Neuronal stem cell (in vitro differentiated cells): ENCODE measurements around the gene AP1B1.

Experiments used
- DNase-seq: peaks from one replicate; pipeline ENCODE4 v3.0.0-alpha.2; 2013; ENCODE audit warnings: low spot score
- H2AFZ ChIP-seq: one replicate; pipeline ENCODE4 v1.6.1; 2013; ENCODE audit warnings: mild to moderate bottlenecking, low read length, inconsistent platforms
- H2AK5ac ChIP-seq: 2 replicates; pipeline ENCODE4 v1.6.1; 2013; ENCODE audit warnings: low read depth, mild to moderate bottlenecking, inconsistent platforms, low read length, moderate library complexity, mixed read lengths
- H2BK120ac ChIP-seq: 2 replicates; pipeline ENCODE4 v1.6.1; 2013; ENCODE audit warnings: low read depth, mild to moderate bottlenecking, inconsistent platforms, low read length, moderate library complexity, mixed read lengths
- H2BK12ac ChIP-seq: one replicate; pipeline ENCODE4 v1.6.1; 2013; ENCODE audit warnings: low read length, inconsistent platforms
- H2BK15ac ChIP-seq: 2 replicates; pipeline ENCODE4 v1.6.1; 2013; ENCODE audit warnings: mild to moderate bottlenecking, low read length, inconsistent platforms, mixed read lengths
- H2BK5ac ChIP-seq: one replicate; pipeline ENCODE4 v1.6.1; 2013; ENCODE audit warnings: inconsistent platforms, mild to moderate bottlenecking, low read length, moderate library complexity
- H3K14ac ChIP-seq: one replicate; pipeline ENCODE4 v1.6.1; 2013; ENCODE audit warnings: low read length, inconsistent platforms
- H3K18ac ChIP-seq: 2 replicates; pipeline ENCODE4 v1.6.1; 2013; ENCODE audit warnings: low read length, inconsistent platforms
- H3K23ac ChIP-seq: 2 replicates; pipeline ENCODE4 v1.6.1; 2013; ENCODE audit warnings: low read depth, mild to moderate bottlenecking, mixed read lengths, low read length, inconsistent platforms; ENCODE audit not compliant: poor library complexity
- H3K27ac ChIP-seq: replicated peaks from 3 replicates; pipeline ENCODE4 v1.5.1; 2013; ENCODE audit warnings: low read length, inconsistent platforms
- H3K27me3 ChIP-seq, 3 experiments: 2 replicates each; pipeline ENCODE4 v1.6.1; 2013; ENCODE audit warnings: low read length in 3 of 3, mild to moderate bottlenecking in 2 of 3, inconsistent platforms in 1 of 3, low read depth in 1 of 3, mixed read lengths in 1 of 3, moderate library complexity in 1 of 3; ENCODE audit not compliant: control insufficient read depth in 3 of 3, insufficient read depth in 3 of 3
- H3K36me3 ChIP-seq, 2 donors: replicated peaks in 1 of 2; 2 replicates each; pipeline ENCODE4 v1.6.1; 2013; ENCODE audit warnings: low read length in 2 of 2; ENCODE audit not compliant: control insufficient read depth in 2 of 2, insufficient read depth in 2 of 2
- H3K4ac ChIP-seq: 2 replicates; pipeline ENCODE4 v1.6.1; 2013; ENCODE audit warnings: inconsistent platforms, mild to moderate bottlenecking, low read length, moderate library complexity
- H3K4me1 ChIP-seq, 2 donors: 1 replicate in 1 of 2; 2 replicates in 1 of 2; pipeline ENCODE4 v1.6.1; 2013; ENCODE audit warnings: low read length in 2 of 2, low read depth in 1 of 2; ENCODE audit not compliant: control insufficient read depth in 2 of 2, insufficient read depth in 1 of 2
- H3K4me2 ChIP-seq: one replicate; pipeline ENCODE4 v1.6.1; 2013; ENCODE audit warnings: mild to moderate bottlenecking, low read length, inconsistent platforms; ENCODE audit not compliant: insufficient read depth, poor library complexity, severe bottlenecking
- H3K4me3 ChIP-seq, 2 donors: 2 replicates each; pipeline ENCODE4 v1.5.1; 2013; ENCODE audit warnings: low read length in 2 of 2, mild to moderate bottlenecking in 2 of 2, inconsistent platforms in 1 of 2, moderate library complexity in 1 of 2
- H3K79me1 ChIP-seq: one replicate; pipeline ENCODE4 v1.6.1; 2013; ENCODE audit warnings: low read depth, mild to moderate bottlenecking, inconsistent platforms, low read length, moderate library complexity
- H3K9ac ChIP-seq: one replicate; pipeline ENCODE4 v1.6.1; 2013; ENCODE audit warnings: mild to moderate bottlenecking, low read depth, low read length, inconsistent platforms; ENCODE audit not compliant: poor library complexity
- H3K9me3 ChIP-seq, 2 donors: replicated peaks in 1 of 2; 2 replicates each; pipeline versions ENCODE3 to v1.6.1; 2013; ENCODE audit warnings: low read length in 2 of 2, mild to moderate bottlenecking in 2 of 2, inconsistent platforms in 1 of 2, low read depth in 1 of 2, mixed read lengths in 1 of 2, moderate library complexity in 1 of 2; ENCODE audit not compliant: control insufficient read depth in 2 of 2, insufficient read depth in 1 of 2
- H4K8ac ChIP-seq: one replicate; pipeline ENCODE4 v1.6.1; 2013; ENCODE audit warnings: low read depth, mild to moderate bottlenecking, inconsistent platforms, low read length, moderate library complexity
- H4K91ac ChIP-seq: one replicate; pipeline ENCODE4 v1.6.1; 2013; ENCODE audit warnings: low read length, low read depth, mild to moderate bottlenecking, inconsistent platforms; ENCODE audit not compliant: poor library complexity
- WGBS, 2 donors: extraction: QIAGEN DNeasy Blood & Tissue Kit; methylation state at CpG; one replicate each; pipeline ENCODE4 v1.1.7; 2013; ENCODE audit warnings: missing lambda C conversion rate in 2 of 2, mixed read lengths in 1 of 2; ENCODE audit not compliant: insufficient read length in 2 of 2, insufficient replicate concordance in 1 of 2; ENCODE audit errors: extremely low coverage in 2 of 2; 5-methylcytosine and 5-hydroxymethylcytosine counted together

Gene AP1B1

GRCh38 chr22:29338398-29338797 is 50.0 kb downstream of the AP1B1 start:
- no peak overlapping the region for H3K4me3 ChIP-seq
- no peak overlapping the region for H2BK12ac ChIP-seq
- no peak overlapping the region for H3K14ac ChIP-seq
- peaks cover 4% of the 10 kb centered on the region for H3K79me1 ChIP-seq
- H2BK5ac ChIP-seq, result no peak overlapping the region
- H3K4ac ChIP-seq, result no peak overlapping the region
- H3K9me3 ChIP-seq, result peaks cover 0 to 2% of the 10 kb centered on the region in 2 donors
- no peak overlapping the region for H3K9ac ChIP-seq
- DNase-seq, result no peak
- H3K36me3 ChIP-seq, result peaks cover 55 to 92% of the 10 kb centered on the region in 2 donors
- no peak overlapping the region for H2BK15ac ChIP-seq
- H4K8ac ChIP-seq, result no peak overlapping the region
- no peak overlapping the region for H2BK120ac ChIP-seq
- H3K4me2 ChIP-seq, result no peak overlapping the region
- H3K23ac ChIP-seq, result no peak overlapping the region
- WGBS, 2 donors, result no CpG with 5 or more reads among the region's 6 CpGs
- no peak overlapping the region for H4K91ac ChIP-seq
- H2AFZ ChIP-seq, result no peak overlapping the region
- H3K4me1 ChIP-seq, result peaks cover 0 to 3% of the 10 kb centered on the region in 2 donors
- no peaks in the 10 kb centered on the region for H3K27me3 ChIP-seq
- no peak overlapping the region for H3K18ac ChIP-seq
- H3K27ac ChIP-seq, result no peak overlapping the region
- no peak overlapping the region for H2AK5ac ChIP-seq

GRCh38 chr22:29337631-29338284 is 50.6 kb downstream of the AP1B1 start:
- Histone ChIP-seq H2BK12ac (no peak overlapping the region), H4K8ac (no peak overlapping the region), H2BK120ac (no peak overlapping the region), H3K79me1 (peaks cover 3% of the 10 kb centered on the region), H3K4me2 (no peak overlapping the region), H3K9me3 (peaks cover 0 to 2% of the 10 kb centered on the region in 2 donors), H3K4ac (no peak overlapping the region), H2BK15ac (no peak overlapping the region), H2BK5ac (no peak overlapping the region), H3K4me3 (no peak overlapping the region), H2AK5ac (no peak overlapping the region), H3K14ac (no peak overlapping the region), H3K4me1 (no peaks in the 10 kb centered on the region), H3K18ac (no peak overlapping the region), H3K27ac (no peak overlapping the region), H3K27me3 (no peaks in the 10 kb centered on the region), H3K9ac (no peak overlapping the region), H2AFZ (no peak overlapping the region), H4K91ac (no peak overlapping the region), H3K23ac (no peak overlapping the region), H3K36me3 (peaks cover 49 to 90% of the 10 kb centered on the region in 2 donors)
- no CpG with 5 or more reads among the region's 12 CpGs for WGBS, 2 donors
- no peak for DNase-seq

- no peak overlapping the region for H3K14ac ChIP-seq
- H4K8ac ChIP-seq, result peak overlapping the region; percentile 1
- H4K91ac ChIP-seq, result no peak overlapping the region
- no peaks in the 10 kb centered on the region for H3K27me3 ChIP-seq
- peaks cover 2% of the 10 kb centered on the region for H3K79me1 ChIP-seq
- H3K9ac ChIP-seq, result no peak overlapping the region
- H3K4me2 ChIP-seq, result no peak overlapping the region
- H2BK12ac ChIP-seq, result no peak overlapping the region
- H2BK120ac ChIP-seq, result no peak overlapping the region
- H3K36me3 ChIP-seq, result peaks cover 43 to 85% of the 10 kb centered on the region in 2 donors
- no peak overlapping the region for H3K23ac ChIP-seq
- H2BK15ac ChIP-seq, result no peak overlapping the region
- H3K4me3 ChIP-seq, result no peak overlapping the region
- no peak overlapping the region for H3K4ac ChIP-seq
- peaks cover 0 to 2% of the 10 kb centered on the region in 2 donors for H3K9me3 ChIP-seq
- no peak overlapping the region for H2AK5ac ChIP-seq
- no peak overlapping the region for H3K18ac ChIP-seq
- H3K27ac ChIP-seq, result no peak overlapping the region
- WGBS, 2 donors, result no CpG with 5 or more reads among the region's 14 CpGs
- no peaks in the 10 kb centered on the region for H3K4me1 ChIP-seq
- no peak overlapping the region for H2BK5ac ChIP-seq
- H2AFZ ChIP-seq, result no peak overlapping the region
- no peak for DNase-seq
These were observed 51.4 kb downstream of the AP1B1 start for GRCh38 chr22:29336751-29337490.

GRCh38 chr22:29335656-29336055 is 52.7 kb downstream of the AP1B1 start:
- Histone ChIP-seq H3K23ac (no peak overlapping the region), H3K14ac (no peak overlapping the region), H3K4me1 (peaks cover 2 to 6% of the 10 kb centered on the region in 2 donors), H3K27me3 (no peaks in the 10 kb centered on the region), H3K18ac (no peak overlapping the region), H3K9me3 (peaks cover 0 to 2% of the 10 kb centered on the region in 2 donors), H2BK5ac (no peak overlapping the region), H3K4me3 (no peak overlapping the region), H3K4me2 (no peak overlapping the region), H3K4ac (no peak overlapping the region), H2BK12ac (no peak overlapping the region), H3K79me1 (no peaks in the 10 kb centered on the region), H3K9ac (no peak overlapping the region), H2BK15ac (no peak overlapping the region), H4K8ac (peak overlapping the region; percentile 30), H2AK5ac (no peak overlapping the region), H3K36me3 (peaks cover 35 to 82% of the 10 kb centered on the region in 2 donors), H3K27ac (no peak overlapping the region), H4K91ac (no peak overlapping the region), H2BK120ac (no peak overlapping the region), H2AFZ (no peak overlapping the region)
- no CpG with 5 or more reads among the region's 11 CpGs for WGBS, 2 donors
- DNase-seq, result no peak
